GM18951 (cell line): ENCODE measurements around the gene ENO3.

Experiments used
- POLR2A ChIP-seq: IDR thresholded peaks from 4 replicates; pipeline ENCODE4 v1.6.1; 2011; ENCODE audit warnings: mild to moderate bottlenecking; ENCODE audit not compliant: insufficient read length, insufficient read depth; ENCODE audit errors: extremely low read depth
- in situ Hi-C: fragments of 300-500 bp; cut with MboI; formaldehyde crosslinking; loops from one replicate; pipeline ENCODE4 v1.12.0; 2022; ENCODE audit warnings: low sequenced_read_pairs, mixed read lengths, inconsistent platforms; ENCODE audit not compliant: unreplicated experiment

Gene ENO3

GRCh38 chr17:4986951-4987766, 36.2 kb downstream of the ENO3 start, which contains the start of gene CAMTA2:
Gene CAMTA2 (minus strand): TSS chr17:4987675. CDS start chr17:4986222, 1,453 bp downstream.
- in situ Hi-C loops, result no loop called here
- peak; percentile 83 for TF ChIP-seq POLR2A

GRCh38 chr17:4987767-4988567, 37.0 kb downstream of the ENO3 start:
- in situ Hi-C loops, result no loop called here
- TF ChIP-seq POLR2A, result peak; percentile 38

- no peak for TF ChIP-seq POLR2A
- in situ Hi-C loops, result no loop called here
Measured at GRCh38 chr17:4994081-4994595, 43.2 kb downstream of the ENO3 start.

- TF ChIP-seq POLR2A, result peak; percentile 58
- in situ Hi-C loops, result no loop called here
Measured at GRCh38 chr17:4997302-4998026, 46.5 kb downstream of the ENO3 start, which contains the start of the genes INCA1 and KIF1C. Gene INCA1 (minus strand): TSS chr17:4997522. CDS start chr17:4994437, 3,085 bp downstream. Gene KIF1C (plus strand): TSS chr17:4997950. CDS start chr17:5000247, 2,297 bp downstream.

- in situ Hi-C loops, result no loop called here
- TF ChIP-seq POLR2A, result peak; percentile 49
Measured at GRCh38 chr17:4998027-4998731, 47.3 kb downstream of the ENO3 start.

- in situ Hi-C loops, result no loop called here
- peak; percentile 26 for TF ChIP-seq POLR2A
Measured at GRCh38 chr17:4998732-4999429, 48.0 kb downstream of the ENO3 start.

GRCh38 chr17:4999430-5000093, 48.6 kb downstream of the ENO3 start:
- in situ Hi-C loops, result no loop called here

GRCh38 chr17:5000237-5000639, 49.3 kb downstream of the ENO3 start:
- no peak for TF ChIP-seq POLR2A
- in situ Hi-C loops, result no loop called here

More at GRCh38 chr17:4999430-5000093, 48.6 kb downstream of the ENO3 start:
- no peak for TF ChIP-seq POLR2A

- in situ Hi-C loops, result no loop called here
- no peak for TF ChIP-seq POLR2A
Measured at GRCh38 chr17:5002121-5002788, 51.3 kb downstream of the ENO3 start.

- TF ChIP-seq POLR2A, result no peak
- in situ Hi-C loops, result no loop called here
Measured at GRCh38 chr17:5003214-5003867, 52.4 kb downstream of the ENO3 start.
